Naive thymus-derived CD4-positive, alpha-beta T cell (primary cell): Measurements from ENCODE around the gene COL6A2. TPM values are rescaled to one million over a fixed set of nuclear protein-coding genes. Genes with fewer than 3 reads are reported as not detected.

Experiments
- ATAC-seq: fragments of 150-1000 bp; cut with Tn5 transposase; 2 replicates; pipeline ENCODE4 v1.10.0; 2021; ENCODE audit warnings: mild to moderate bottlenecking, moderate library complexity
- CTCF ChIA-PET: fragments of 350-600 bp; sonication (Branson Sonifier 250); formaldehyde crosslinking; loops from one replicate; lab custom pipeline; 2021; ENCODE audit warnings: antibody characterized with exemption; lab: Charles Lee
- POLR2A ChIA-PET: fragments of 350-600 bp; sonication (Branson Sonifier 250); formaldehyde crosslinking; loops from one replicate; lab custom pipeline; 2021; ENCODE audit warnings: antibody characterized with exemption, inconsistent platforms; lab: Charles Lee
- DNase-seq, 9 donors: peaks; one replicate each; pipeline versions ENCODE4 v3.0.0 to v3.0.0-alpha.2; 2020 to 2022; ENCODE audit warnings: mixed read lengths in 1 of 9
- H3K27ac ChIP-seq: one replicate; pipeline ENCODE4 v1.7.0; 2013; ENCODE audit warnings: mild to moderate bottlenecking, low read depth, low read length, moderate library complexity
- H3K27me3 ChIP-seq, 2 donors: one replicate each; pipeline ENCODE4 v1.7.0; 2013; ENCODE audit warnings: low read length in 2 of 2, mild to moderate bottlenecking in 2 of 2, moderate library complexity in 2 of 2; ENCODE audit not compliant: control insufficient read depth in 2 of 2, insufficient read depth in 2 of 2
- H3K36me3 ChIP-seq, 3 experiments: 1 replicate in 2 of 3; 2 replicates in 1 of 3; pipeline ENCODE4 v1.7.0; 2013; ENCODE audit warnings: low read length in 3 of 3, mild to moderate bottlenecking in 3 of 3, moderate library complexity in 1 of 3; ENCODE audit not compliant: insufficient read depth in 3 of 3, control insufficient read depth in 2 of 3
- H3K4me1 ChIP-seq, 2 donors: one replicate each; pipeline ENCODE4 v1.7.0; 2013; ENCODE audit warnings: low read length in 2 of 2, mild to moderate bottlenecking in 2 of 2, moderate library complexity in 1 of 2; ENCODE audit not compliant: control insufficient read depth in 2 of 2, insufficient read depth in 2 of 2
- H3K4me3 ChIP-seq: 2 replicates; pipeline ENCODE4 v1.7.0; 2013; ENCODE audit warnings: mild to moderate bottlenecking, low read length
- H3K9me3 ChIP-seq, 3 experiments: 1 replicate in 2 of 3; 2 replicates in 1 of 3; pipeline ENCODE4 v1.7.0; 2013; ENCODE audit warnings: low read length in 3 of 3; ENCODE audit not compliant: control insufficient read depth in 2 of 3
- H3K27ac Mint-ChIP-seq, 9 donors: one replicate each; pipeline ENCODE4 v1.8.0; 2020 to 2022; ENCODE audit warnings: mixed read lengths in 9 of 9, mild to moderate bottlenecking in 8 of 9, moderate library complexity in 5 of 9, inconsistent platforms in 2 of 9
- H3K27me3 Mint-ChIP-seq, 5 donors: one replicate each; pipeline ENCODE4 v1.8.0; 2021 to 2022; ENCODE audit warnings: mixed read lengths in 5 of 5, mild to moderate bottlenecking in 1 of 5
- H3K36me3 Mint-ChIP-seq, 5 donors: one replicate each; pipeline ENCODE4 v1.8.0; 2020 to 2022; ENCODE audit warnings: mixed read lengths in 5 of 5, mild to moderate bottlenecking in 3 of 5, inconsistent platforms in 1 of 5
- H3K4me1 Mint-ChIP-seq, 7 donors: one replicate each; pipeline ENCODE4 v1.8.0; 2020 to 2022; ENCODE audit warnings: mixed read lengths in 7 of 7, mild to moderate bottlenecking in 3 of 7, inconsistent platforms in 1 of 7
- H3K4me3 Mint-ChIP-seq, 10 donors: one replicate each; pipeline ENCODE4 v1.8.0; 2020 to 2022; ENCODE audit warnings: mild to moderate bottlenecking in 10 of 10, mixed read lengths in 10 of 10, moderate library complexity in 6 of 10, inconsistent platforms in 2 of 10
- H3K9me3 Mint-ChIP-seq, 11 donors: one replicate each; pipeline ENCODE4 v1.8.0; 2020 to 2022; ENCODE audit warnings: mixed read lengths in 11 of 11, mild to moderate bottlenecking in 4 of 11, inconsistent platforms in 1 of 11, moderate library complexity in 1 of 11
- intact Hi-C, 2 donors: fragments of 100-400 bp; cut with micrococcal nuclease; formaldehyde crosslinking; loops; one replicate each; pipeline ENCODE4 v1.15.1; 2023
- polyA plus RNA-seq, 2 donors: library from polyadenylated mRNA; unstranded; fragments of 300-500 nt; fragmentation: Illumina TruSeq; gene quantifications; one replicate each; pipeline ENCODE4 v1.2.3, GENCODE V29; 2021
- total RNA-seq, 6 experiments: library from RNA in 5 of 6; stranded (reverse) in 5 of 6; gene quantifications; 1 replicate in 5 of 6; 2 replicates in 1 of 6; pipeline ENCODE4 v1.2.3 and lab custom pipeline; 2021 to 2026

Gene COL6A2
- total and polyA plus RNA-seq, 7 experiments from 2014 or later, result 1.7 to 47.7 (median 33.3) TPM

- Mint-ChIP-seq H3K27ac (no peak overlapping the region), H3K9me3 (peaks cover 0 to 2% (median 0%) of the 10 kb centered on the region in 11 donors), H3K4me1 (no peaks in the 10 kb centered on the region), H3K27me3 (no peaks in the 10 kb centered on the region), H3K4me3 (no peak overlapping the region), H3K36me3 (peaks cover 0 to 16% (median 0%) of the 10 kb centered on the region in 5 donors)
- intact Hi-C loops, result no loop called here
- H3K27me3 ChIP-seq, result no peaks in the 10 kb centered on the region
- no peaks in the 10 kb centered on the region for H3K4me1 ChIP-seq
- DNase-seq (peak in 1 of 9 donors; percentile 10), ATAC-seq (no peak)
- CTCF ChIA-PET, result no interaction called here
- H3K9me3 ChIP-seq, result peaks cover 0 to 6% (median 0%) of the 10 kb centered on the region in 3 experiments
- POLR2A ChIA-PET, result interaction anchor here (0.7 kb wide), 1 partner anchor 19 kb away, joined by 3 read pairs; no protein-coding TSS in a partner anchor
- peaks cover 0 to 20% (median 0%) of the 10 kb centered on the region in 3 experiments for H3K36me3 ChIP-seq
- no peak overlapping the region for H3K27ac ChIP-seq
- no peak overlapping the region for H3K4me3 ChIP-seq
These were observed 19.8 kb downstream of the COL6A2 start for GRCh38 chr21:46117586-46118315.

DNA sequence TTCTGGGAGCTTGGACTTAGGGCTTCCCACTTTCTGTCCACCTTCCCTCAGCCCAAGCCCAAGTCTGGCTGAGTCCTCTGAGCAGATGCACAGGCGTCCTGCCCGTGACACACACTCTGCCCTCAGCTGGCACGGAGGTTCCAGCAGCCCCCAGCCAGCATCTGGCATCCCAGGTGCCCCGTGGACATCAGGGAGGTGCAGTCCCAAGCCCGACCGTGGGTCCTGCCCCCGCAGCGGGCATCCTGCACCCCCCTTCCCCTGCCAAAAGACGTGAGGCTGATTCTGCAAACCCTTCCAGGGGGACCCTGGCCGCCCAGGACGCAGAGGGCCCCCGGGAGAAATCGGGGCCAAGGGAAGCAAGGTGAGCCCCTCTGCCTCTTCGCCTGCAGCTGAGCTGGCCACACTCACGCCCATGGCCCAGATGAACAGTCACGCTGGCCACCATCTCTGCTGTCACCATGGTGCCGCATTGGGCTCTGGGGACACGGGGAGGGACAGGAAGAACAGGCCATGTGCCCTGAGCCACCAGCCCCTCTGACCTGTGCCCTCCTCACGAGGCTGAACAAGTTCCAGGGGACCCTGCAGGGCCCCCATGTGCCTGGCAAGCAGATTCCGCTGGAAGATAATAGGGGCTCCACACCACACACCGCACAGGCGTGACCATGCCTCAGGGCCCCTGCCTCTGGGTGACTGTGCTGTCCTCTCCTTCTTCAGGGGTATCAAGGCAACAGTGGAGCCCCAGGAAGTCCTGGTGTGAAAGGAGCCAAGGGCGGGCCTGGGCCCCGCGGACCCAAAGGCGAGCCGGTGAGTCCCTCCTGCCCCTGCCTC is 20.6 kb downstream of the COL6A2 start:
- Histone ChIP-seq H3K4me3 (no peak overlapping the region), H3K27me3 (no peaks in the 10 kb centered on the region), H3K27ac (no peak overlapping the region), H3K4me1 (no peaks in the 10 kb centered on the region), H3K36me3 (peaks cover 0 to 15% (median 0%) of the 10 kb centered on the region in 3 experiments), H3K9me3 (peaks cover 0 to 6% (median 0%) of the 10 kb centered on the region in 3 experiments)
- intact Hi-C loops, result no loop called here
- Mint-ChIP-seq H3K36me3 (peaks cover 0 to 17% (median 0%) of the 10 kb centered on the region in 5 donors), H3K4me1 (peaks cover 0 to 2% (median 0%) of the 10 kb centered on the region in 7 donors), H3K9me3 (peaks cover 0 to 4% (median 0%) of the 10 kb centered on the region in 11 donors), H3K27ac (no peak overlapping the region), H3K4me3 (no peak overlapping the region), H3K27me3 (no peaks in the 10 kb centered on the region)
- POLR2A ChIA-PET, result interaction anchor here (0.7 kb wide), 1 partner anchor 20 kb away, joined by 3 read pairs; no protein-coding TSS in a partner anchor
- CTCF ChIA-PET, result no interaction called here
- peak in 1 of 9 donors; percentile 11 for DNase-seq
- ATAC-seq, result no peak

DNA sequence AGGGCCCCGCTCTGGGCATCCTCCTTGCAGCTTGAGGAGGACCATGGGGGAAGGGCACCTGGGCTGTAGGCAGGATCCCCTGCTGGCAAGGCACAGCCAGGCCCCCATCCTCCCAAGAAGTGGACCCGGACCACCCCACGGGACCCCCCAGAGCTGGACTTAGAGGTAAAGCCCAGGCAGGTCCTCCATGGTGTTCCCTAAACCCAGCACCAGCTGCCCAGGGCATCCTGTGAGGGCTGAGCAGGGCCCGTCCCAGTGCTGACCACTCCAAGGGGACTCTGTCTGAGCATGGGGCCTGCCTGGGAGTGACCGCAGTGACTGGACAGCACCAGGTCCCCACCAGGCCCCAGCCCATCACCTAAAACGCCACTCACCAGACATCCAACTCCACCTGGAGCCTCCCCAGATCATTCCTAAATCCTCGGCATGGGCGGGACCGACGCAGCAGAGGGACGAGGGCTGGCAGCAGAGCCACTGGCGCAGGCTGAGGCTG is 21.3 kb downstream of the COL6A2 start:
- no peak overlapping the region for H3K27ac Mint-ChIP-seq
- H3K4me3 ChIP-seq, result no peak overlapping the region
- POLR2A ChIA-PET, result no interaction called here
- CTCF ChIA-PET, result no interaction called here
- no peak overlapping the region for H3K27ac ChIP-seq
- peaks cover 0 to 15% (median 0%) of the 10 kb centered on the region in 3 experiments for H3K36me3 ChIP-seq
- no peaks in the 10 kb centered on the region for H3K4me1 ChIP-seq
- intact Hi-C loops, result no loop called here
- H3K9me3 ChIP-seq, result peaks cover 0 to 6% (median 0%) of the 10 kb centered on the region in 3 experiments
- H3K27me3 ChIP-seq, result no peaks in the 10 kb centered on the region
- peaks cover 0 to 2% (median 0%) of the 10 kb centered on the region in 7 donors for H3K4me1 Mint-ChIP-seq
- DNase-seq (peak in 1 of 9 donors; percentile 18), ATAC-seq (no peak)
- peaks cover 0 to 4% (median 0%) of the 10 kb centered on the region in 11 donors for H3K9me3 Mint-ChIP-seq
- peaks cover 0 to 14% (median 0%) of the 10 kb centered on the region in 5 donors for H3K36me3 Mint-ChIP-seq
- H3K4me3 Mint-ChIP-seq, result no peak overlapping the region
- no peaks in the 10 kb centered on the region for H3K27me3 Mint-ChIP-seq

GRCh38 chr21:46119637-46120271 is 21.8 kb downstream of the COL6A2 start:
- Mint-ChIP-seq H3K4me1 (peaks cover 0 to 2% (median 0%) of the 10 kb centered on the region in 7 donors), H3K4me3 (no peak overlapping the region), H3K27ac (no peak overlapping the region), H3K27me3 (no peaks in the 10 kb centered on the region), H3K36me3 (peaks cover 0 to 14% (median 0%) of the 10 kb centered on the region in 5 donors), H3K9me3 (peaks cover 0 to 4% (median 0%) of the 10 kb centered on the region in 11 donors)
- peaks cover 0 to 13% (median 0%) of the 10 kb centered on the region in 3 experiments for H3K36me3 ChIP-seq
- H3K4me1 ChIP-seq, result no peaks in the 10 kb centered on the region
- intact Hi-C loops, result no loop called here
- ChIA-PET CTCF (no interaction called here), POLR2A (no interaction called here)
- peaks cover 0 to 4% (median 0%) of the 10 kb centered on the region in 3 experiments for H3K9me3 ChIP-seq
- H3K27me3 ChIP-seq, result no peaks in the 10 kb centered on the region
- no peak overlapping the region for H3K27ac ChIP-seq
- DNase-seq (peak in 3 of 9 donors; percentile 3 to 16 (median 5)), ATAC-seq (no peak)
- H3K4me3 ChIP-seq, result no peak overlapping the region

DNA sequence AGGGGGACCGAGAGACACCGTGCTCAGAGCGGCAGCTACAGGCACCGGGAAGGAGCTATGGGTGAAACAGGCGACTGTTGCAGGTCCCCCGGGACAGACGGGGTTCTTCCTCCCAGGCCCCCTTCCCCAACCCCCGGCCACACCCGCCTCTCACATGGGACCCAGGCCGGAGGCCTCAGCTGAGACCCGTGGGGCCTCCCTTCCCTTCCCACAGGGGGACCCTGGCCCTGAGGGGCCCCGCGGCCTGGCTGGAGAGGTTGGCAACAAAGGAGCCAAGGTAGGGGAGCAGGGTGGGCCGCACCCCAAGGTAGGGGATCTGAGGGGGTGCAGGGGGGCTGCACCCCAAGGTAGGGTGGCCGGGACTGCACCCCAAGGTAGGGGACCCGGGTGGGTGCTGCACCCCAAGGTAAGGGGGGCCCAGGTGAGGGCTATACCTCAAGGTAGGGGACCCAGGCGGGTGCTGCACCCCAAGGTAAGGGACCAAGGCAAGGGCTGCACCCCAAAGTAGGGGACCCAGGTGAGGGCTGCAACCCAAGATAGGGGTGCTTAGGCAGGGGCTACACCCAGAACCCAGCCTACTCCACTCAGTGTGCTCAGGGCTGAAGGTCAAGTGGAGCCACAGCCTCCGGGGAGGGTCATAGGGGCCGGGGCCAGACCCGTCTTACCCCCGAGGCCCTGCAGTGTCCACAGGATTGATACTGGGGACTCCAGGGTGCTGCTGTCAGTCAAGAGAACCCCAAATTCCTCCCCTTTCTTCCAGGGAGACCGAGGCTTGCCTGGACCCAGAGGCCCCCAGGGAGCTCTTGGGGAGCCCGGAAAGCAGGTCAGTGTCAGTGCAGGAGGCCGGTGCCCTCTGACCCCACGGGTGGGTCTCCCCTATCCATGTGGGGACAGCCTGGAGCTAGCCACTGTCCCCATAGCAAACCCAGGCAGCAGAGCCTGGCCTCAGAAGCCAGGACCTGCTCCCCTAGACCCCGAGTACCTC is 22.7 kb downstream of the COL6A2 start:
- peaks cover 0 to 9% (median 0%) of the 10 kb centered on the region in 3 experiments for H3K36me3 ChIP-seq
- Mint-ChIP-seq H3K27ac (no peak overlapping the region), H3K4me1 (peaks cover 0 to 2% (median 0%) of the 10 kb centered on the region in 7 donors), H3K4me3 (no peak overlapping the region), H3K27me3 (no peaks in the 10 kb centered on the region), H3K9me3 (peaks cover 0 to 4% (median 0%) of the 10 kb centered on the region in 11 donors), H3K36me3 (peaks cover 0 to 8% (median 0%) of the 10 kb centered on the region in 5 donors)
- intact Hi-C loops, result no loop called here
- no peaks in the 10 kb centered on the region for H3K4me1 ChIP-seq
- H3K9me3 ChIP-seq, result no peaks in the 10 kb centered on the region
- H3K4me3 ChIP-seq, result no peak overlapping the region
- CTCF ChIA-PET, result no interaction called here
- H3K27me3 ChIP-seq, result no peaks in the 10 kb centered on the region
- DNase-seq (peak in 3 of 9 donors; percentile 4 to 8 (median 8)), ATAC-seq (no peak)
- no peak overlapping the region for H3K27ac ChIP-seq
- POLR2A ChIA-PET, result no interaction called here
